ENCODE data around the gene UBE2S.

DNA sequence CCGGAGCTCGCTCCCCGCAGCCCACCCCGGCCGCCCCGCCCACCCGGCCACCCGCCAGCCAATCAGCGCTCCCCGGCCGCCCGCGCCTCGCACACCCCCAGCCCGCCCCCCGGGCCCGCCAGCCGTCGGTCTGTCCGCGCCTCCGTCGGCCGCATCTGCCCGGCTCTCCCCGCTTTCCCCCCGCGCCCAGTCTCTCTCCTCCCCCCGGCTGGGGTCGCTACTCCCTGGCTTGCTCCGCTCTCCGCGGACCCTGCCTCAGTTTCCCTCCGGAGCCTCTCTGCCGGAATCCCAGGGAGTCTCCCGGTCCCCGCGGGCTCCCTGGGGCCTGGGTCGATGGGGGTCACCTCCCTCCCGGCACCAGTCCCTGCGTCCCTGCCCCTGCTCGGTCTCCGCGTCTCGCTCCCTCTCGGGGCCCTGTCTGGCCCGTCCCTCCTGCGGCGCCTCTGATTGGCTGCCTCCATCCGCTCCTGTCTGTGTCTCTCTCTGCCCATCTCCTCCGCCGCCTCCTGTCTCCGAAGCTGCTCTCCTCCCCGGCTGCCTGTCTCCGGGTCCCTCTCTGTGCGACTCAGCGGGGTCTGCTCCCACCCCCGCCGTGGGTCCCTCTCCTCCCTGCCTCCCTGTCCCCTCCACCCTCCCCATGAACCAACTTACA lies 37.8 kb downstream of the UBE2S start:
- TF ChIP-seq, protein P1, sequence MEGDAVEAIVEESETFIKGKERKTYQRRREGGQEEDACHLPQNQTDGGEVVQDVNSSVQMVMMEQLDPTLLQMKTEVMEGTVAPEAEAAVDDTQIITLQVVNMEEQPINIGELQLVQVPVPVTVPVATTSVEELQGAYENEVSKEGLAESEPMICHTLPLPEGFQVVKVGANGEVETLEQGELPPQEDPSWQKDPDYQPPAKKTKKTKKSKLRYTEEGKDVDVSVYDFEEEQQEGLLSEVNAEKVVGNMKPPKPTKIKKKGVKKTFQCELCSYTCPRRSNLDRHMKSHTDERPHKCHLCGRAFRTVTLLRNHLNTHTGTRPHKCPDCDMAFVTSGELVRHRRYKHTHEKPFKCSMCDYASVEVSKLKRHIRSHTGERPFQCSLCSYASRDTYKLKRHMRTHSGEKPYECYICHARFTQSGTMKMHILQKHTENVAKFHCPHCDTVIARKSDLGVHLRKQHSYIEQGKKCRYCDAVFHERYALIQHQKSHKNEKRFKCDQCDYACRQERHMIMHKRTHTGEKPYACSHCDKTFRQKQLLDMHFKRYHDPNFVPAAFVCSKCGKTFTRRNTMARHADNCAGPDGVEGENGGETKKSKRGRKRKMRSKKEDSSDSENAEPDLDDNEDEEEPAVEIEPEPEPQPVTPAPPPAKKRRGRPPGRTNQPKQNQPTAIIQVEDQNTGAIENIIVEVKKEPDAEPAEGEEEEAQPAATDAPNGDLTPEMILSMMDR (IDR thresholded peaks at IDR 0.05): no peak
- no peak for TF ChIP-seq EP300 (IDR thresholded peaks at IDR 0.05)
- TF ChIP-seq POLR2A (IDR thresholded peaks at IDR 0.05): no peak

All from tibial nerve (tissue), 4 donors.